ENCODE measurements around the gene STRA8.

STRA8 gene

DNA sequence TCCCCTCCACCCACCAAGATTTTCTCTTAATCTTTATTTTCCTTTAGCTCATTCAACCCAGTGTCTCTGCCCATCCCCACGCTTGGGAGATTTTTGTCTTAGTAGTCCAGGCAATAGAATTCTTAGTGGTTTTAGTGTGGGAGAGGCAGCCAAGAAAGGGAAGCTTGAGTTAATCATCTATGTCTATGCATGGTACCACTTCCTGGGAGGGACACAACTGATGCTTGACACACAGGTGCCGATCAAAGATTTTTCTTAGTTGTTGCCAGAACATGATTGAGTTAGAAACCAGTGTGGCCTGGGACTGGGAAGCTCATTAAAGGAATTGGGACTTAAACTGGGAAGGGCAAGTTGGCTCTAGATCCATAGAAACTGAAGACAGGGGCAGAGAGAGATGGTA is 3.1 kb downstream of the STRA8 start:
- no peak for DNase-seq (ENCODE audit: low read depth in 1 of 2, low spot score in 1 of 2)

DNA sequence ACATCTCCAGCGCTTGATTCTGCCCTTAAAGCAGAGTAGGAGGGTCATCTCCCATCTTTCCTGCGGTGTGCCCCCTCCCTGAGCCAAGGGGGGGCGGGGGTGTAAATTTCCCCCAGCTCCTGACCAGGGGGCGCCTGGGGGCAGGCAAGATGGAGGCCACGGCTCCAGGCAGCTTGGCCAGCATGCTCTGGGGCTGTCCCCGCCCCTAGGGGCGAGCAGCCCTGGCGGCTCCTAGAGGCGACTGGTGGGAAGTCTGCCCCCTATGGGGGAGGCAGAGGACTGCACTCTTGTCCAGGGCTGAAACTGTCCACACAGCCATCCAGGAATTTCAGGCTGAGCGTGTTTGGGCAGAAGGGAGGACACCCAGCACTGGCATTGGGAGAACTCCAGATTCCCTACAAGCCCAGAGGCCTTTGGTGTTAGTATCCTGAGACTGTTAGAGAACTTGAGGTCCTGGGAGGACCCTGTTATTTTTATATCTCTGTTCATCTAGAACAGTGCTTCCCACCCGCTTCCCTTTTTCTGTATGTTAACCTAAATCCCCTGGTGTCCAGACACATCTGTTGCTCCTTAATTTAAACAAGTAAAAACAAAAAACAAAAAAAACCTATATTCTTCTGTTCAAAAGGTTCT is 4.6 kb downstream of the STRA8 start:
- DNase-seq (ENCODE audit: low read depth in 1 of 2, low spot score in 1 of 2): no peak

DNA sequence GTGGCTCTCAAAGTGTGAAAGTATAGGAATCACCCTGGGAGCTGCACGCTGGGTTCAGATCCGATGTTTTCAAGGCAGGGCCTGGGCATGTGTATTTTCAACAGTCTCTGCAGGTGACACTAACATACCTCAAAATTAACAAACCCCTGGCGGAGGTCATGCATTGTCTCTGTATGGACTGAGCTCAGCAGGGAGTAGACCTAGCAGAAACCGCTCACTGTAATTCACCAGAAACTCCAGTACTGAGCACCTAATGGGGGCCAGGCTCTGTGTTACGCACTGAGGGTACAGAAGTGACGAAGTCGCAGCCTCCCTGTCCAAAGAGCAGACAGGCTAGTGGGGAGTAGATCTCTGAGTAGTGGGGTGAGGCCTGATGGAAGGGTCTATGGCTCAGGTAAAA is 5.6 kb downstream of the STRA8 start:
- DNase-seq (ENCODE audit: low read depth in 1 of 2, low spot score in 1 of 2): no peak

DNA sequence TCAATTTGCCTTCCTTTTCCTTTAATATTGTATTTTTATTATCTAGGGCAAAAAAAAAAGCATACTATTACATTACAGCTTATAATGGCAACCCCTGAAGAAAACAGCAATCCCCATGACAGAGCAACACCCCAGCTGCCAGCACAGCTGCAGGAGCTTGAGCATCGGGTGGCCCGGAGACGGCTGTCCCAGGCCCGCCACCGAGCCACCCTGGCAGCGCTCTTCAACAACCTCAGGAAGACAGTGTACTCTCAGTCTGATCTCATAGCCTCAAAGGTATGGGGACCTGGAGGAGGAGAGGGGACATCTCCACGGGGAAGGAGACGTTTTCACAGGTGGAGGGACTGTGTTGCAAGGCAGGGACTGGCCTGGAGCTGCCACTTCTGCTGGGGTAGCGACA is 6.8 kb downstream of the STRA8 start:
- no peak for DNase-seq (ENCODE audit: low read depth in 1 of 2, low spot score in 1 of 2)

DNA sequence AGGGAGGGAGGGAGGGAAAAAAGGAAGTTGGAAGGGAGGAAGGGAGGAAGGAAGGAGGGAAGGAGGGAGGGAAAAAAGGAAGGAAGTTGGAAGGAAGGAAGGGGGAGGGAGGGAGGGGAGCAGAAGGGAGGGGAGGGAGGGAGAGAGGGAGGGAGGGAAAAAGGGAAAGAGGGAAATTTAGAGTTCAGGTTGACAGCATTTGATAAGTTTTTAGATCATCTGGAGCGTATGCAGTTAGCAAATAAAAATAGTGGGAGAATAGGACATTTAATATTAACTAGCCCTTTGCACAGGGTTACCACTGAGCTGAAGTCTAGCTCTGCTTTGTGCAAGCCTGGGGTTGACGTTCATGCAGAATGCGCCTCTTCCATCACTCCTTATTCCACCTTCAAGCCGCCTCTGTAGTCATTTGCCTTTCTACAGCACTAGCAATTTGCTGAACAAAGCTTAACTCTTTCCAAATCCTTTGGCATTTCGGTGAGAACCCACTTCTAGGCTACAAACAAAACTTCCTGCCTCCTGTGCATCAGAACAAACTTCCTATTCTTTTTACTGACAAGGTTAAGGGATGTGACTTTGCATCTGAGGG is 8.6 kb downstream of the STRA8 start:
- DNase-seq (ENCODE audit: low read depth in 1 of 2, low spot score in 1 of 2): no peak

DNA sequence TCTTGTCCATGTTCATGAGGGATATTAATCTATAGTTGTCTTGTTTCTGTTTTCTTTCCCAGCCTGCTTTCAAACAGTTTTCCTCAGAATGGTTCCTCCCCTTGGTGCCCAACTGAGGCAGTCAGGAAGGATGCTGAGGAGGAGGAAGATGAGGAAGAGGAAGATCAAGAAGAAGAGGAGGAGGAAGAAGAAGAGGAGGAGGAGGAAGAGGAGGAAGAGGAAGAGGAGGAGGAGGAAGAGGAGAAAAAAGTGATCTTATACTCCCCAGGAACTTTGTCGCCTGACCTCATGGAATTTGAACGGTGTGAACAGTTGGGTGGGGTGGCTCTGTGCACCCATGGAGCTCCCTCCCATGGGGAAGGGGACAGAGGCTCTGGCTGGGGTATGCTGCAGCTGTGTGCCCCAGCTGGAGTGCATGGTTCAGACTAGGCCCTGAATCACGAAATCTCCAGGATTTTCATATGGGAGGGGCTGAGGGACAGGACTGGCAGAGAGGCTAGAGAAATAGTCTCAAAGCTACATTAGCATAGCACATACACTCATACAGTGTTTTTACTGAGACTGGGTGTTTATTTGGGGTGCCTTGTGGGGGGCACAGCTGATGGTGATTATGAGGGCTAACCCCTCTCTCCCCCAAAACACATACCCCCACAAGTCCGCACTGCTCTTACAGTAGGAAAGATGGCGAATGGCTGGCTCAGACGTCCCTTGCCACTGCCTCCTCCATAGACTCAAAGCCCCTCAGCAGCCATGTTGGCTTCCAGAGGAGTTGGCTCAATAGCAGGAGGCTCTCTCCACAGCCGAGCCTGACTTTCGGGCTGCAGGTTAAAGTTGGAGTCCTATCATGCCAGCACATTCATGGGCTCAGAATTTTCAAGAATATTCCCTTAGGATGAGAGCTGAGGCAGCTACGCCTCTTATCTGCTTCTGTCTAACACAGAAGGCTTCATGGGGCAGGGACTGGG is 11.9 kb downstream of the STRA8 start:
- no peak for DNase-seq (ENCODE audit: low read depth in 1 of 2, low spot score in 1 of 2)

DNA sequence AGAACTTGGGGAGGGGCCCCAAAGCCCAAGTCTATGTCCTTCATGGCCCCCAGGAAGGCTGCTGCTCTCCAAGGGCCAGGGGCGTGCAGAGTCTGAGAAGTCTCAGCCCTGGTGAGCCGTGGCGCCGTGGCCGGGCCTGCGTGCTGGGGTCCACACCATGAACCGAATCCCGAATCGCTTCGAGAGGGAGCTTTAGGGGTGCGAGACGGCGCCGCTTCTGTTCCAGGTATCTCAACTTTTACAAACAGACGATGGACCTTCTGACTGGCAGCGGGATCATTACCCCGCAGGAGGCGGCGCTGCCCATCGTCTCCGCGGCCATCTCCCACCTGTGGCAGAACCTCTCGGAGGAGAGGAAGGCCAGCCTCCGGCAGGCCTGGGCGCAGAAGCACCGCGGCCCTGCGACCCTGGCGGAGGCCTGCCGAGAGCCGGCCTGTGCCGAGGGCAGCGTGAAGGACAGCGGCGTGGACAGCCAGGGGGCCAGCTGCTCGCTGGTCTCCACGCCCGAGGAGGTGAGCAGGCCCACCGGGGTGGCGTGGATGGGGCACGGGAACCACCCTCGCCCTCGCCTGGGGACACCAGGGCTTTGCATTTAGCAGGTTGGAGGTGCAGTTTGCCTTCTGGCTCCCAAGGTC is 12.7 kb downstream of the STRA8 start:
- no peak for DNase-seq (ENCODE audit: low read depth in 1 of 2, low spot score in 1 of 2)

DNA sequence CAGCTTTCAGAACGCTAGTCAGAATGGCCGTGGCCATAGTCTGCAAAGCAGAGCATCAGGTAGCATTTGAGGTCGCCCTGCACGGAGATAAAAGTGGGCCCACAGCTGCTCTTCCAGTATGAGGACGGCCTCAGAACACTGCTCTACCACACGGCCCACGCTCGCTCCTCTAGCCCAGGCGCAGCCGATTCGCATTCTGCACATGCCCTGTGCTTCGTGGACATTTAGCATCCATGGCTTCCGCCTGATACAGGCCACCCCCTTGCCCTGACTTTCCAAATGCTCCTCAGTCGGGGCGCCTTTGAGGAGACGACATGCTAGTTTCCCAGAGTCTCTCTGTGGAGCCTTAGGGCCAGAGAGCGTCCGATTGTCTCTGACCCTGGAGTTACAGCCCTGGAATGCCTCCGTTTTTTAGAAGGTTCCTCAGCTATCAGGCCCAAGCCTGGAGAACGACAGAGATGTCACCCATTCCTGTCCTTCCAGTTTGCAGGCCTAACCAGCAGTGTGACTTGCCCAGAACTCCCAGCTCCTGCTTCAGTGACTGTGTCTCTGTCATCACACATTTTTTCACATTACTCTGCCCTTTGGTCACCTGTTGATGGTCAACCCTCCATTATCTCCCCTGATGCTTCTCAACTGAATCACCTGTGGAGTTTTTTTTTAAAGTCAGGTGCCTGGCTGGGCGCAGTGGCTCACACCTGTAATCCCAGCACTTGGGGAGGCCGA is 14.3 kb downstream of the STRA8 start:
- DNase-seq (ENCODE audit: low read depth in 1 of 2, low spot score in 1 of 2): no peak

DNA sequence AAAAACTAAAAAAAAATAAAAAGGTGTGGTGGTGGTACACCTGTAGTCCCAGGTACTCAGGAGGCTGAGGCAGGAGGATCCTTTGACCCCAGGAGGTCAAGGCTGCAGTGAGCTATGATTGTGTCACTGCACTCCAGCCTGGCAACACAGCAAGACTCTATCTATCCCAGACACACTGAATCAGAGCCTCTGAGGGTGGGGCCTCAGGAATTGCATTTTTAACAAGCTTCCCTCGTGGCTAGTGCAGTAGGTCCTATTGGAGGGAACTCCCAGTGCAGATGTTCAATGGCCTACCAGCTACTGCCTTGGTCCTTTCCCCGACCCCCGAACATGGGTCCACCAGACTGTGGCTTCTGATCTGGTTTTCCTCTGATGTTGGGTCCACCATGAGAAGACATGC is 14.9 kb downstream of the STRA8 start:
- no peak for DNase-seq (ENCODE audit: low read depth in 1 of 2, low spot score in 1 of 2)

DNA sequence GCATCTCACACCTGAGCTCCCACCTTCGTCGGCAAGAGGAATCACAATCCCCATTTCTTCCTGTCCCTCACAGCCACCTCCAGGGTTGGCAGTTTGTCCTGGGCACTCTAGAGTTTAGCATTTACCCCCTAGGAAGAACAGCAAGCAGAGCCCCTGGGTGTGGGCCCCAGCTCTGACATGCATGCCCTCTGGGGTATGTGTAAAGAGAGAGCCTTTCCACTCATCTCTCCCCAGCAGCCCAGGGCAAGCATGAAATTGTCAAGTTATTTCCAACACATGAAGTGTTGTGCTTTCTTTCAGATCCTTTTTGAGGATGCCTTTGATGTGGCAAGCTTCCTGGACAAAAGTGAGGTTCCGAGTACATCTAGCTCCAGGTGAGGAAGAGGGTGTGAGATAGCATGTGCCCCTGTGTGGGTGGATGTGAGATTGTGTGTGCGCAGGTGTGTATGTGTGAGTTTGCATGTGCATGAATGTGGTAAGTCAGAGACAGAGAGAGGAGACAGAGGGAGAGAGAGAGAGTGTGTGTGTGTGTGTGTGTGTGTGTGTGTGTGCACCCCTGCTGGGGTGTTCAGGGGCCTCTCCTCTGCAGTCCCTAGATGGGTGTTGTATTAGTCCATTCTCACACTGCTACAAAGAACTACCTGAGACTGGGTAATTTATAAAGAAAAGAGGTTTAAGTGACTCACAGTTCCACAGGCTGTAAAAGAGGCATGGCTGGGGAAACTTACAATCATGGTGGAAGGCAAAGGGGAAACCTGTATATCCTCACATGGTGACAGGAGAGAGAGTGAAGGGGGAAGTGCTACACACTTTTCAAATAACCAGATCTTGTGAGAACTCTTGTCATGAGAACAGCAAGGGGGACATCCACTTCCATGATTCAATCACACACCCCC is 18.1 kb downstream of the STRA8 start:
- DNase-seq (ENCODE audit: low read depth in 1 of 2, low spot score in 1 of 2): no peak

DNA sequence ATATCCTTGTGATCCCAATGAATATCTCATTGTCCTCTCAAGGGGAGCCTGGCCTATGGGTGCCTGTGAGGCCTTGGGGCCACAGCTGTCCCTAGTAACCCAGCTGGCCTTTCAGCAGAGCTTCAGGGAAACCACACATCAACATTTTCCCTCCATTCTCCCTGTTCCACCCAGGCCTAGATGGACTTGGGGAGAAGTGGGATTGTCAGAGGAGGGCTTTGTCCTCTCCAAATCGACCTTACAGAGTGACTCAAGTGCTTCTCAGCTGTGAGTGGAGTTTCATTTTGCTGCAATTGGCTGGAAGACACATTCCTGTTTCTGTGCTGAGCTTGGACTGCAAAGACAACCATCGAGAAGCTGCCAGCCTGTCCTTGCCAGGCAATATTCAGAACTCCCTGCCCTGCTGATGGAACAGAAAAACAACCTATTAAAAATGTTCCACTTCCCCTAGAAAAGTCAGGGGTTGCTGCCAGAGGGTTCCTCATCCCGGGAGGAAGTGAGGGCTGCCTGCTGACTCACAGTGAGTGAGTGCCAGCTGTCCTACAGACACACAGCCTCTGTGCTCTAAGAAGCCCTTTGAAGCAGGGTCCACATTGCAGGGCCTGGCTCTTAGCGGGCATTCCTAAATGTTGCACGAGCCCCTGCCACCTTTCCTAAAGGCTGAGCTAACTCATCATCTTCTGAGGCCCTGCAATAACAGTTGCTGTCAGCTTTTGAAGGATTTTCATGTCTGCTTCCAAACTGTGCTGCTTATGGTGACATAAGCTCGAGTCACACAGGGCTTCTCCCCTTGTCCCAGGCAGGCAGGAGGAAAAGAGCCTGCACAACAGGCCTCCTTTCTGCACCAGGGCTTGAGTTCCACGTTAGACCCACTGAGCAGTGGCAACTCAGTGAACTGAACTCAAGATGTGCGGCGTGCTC is 20.5 kb downstream of the STRA8 start:
- DNase-seq (ENCODE audit: low read depth in 1 of 2, low spot score in 1 of 2): no peak

DNA sequence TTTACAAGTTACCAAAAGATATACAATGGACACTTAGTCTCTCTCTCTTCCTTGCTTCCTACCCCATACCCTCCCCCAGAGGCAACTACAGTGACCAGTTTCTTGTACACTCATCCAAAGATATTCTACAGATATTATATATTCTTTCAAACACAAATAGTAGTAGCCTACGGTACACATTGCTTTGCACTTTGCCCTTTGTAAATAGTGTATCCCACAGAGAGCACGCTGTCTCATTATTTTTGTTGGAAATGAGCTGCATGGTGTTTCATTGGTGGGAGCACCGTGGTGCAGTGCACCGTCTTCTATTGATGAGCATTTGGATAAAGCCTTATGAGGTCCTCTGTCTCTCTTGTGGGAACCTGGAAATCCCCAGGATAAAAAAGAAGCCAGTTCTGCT is 24.2 kb downstream of the STRA8 start:
- DNase-seq (ENCODE audit: low read depth in 1 of 2, low spot score in 1 of 2): no peak

DNA sequence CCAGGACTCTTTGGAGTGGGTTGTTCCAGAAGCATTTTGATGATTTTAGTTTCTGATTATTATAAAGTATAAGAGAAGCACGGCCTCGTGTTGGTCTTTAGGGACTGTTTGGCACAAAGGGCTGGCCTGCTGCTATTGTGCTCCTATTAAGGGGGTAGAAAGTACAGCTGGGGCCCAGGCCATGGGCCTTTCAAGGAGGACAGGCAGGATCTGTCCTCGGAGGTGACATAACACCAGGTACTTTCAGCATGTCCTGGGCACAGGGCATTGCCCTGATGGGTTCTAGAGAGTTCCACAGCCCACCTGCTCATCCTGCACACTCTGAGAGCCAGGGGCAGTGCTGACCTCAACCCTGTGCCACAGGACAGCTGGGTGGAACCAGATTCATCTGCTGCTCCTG is 24.9 kb downstream of the STRA8 start:
- no peak for DNase-seq (ENCODE audit: low read depth in 1 of 2, low spot score in 1 of 2)

DNA sequence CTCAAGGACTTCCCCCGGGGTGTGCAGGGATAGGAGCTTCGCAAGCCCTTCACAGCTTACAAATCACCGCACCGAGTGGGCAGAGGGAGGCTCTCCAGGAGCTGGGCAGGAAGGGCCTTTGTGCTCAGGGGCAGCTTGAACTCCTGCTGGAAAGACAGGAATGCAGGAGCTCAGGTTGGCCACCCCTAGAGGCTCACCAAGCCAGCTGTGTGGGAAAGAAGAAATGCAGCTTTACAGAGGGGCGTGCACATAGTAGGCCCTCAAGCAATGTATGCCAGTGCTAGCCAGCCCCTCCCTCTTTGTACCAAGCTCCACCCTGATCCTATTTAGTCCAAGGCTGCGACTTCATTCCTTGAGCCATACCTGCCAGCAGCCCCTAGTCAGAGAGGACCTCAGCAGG is 26.1 kb downstream of the STRA8 start:
- no peak for DNase-seq (ENCODE audit: low read depth in 1 of 2, low spot score in 1 of 2)

DNA sequence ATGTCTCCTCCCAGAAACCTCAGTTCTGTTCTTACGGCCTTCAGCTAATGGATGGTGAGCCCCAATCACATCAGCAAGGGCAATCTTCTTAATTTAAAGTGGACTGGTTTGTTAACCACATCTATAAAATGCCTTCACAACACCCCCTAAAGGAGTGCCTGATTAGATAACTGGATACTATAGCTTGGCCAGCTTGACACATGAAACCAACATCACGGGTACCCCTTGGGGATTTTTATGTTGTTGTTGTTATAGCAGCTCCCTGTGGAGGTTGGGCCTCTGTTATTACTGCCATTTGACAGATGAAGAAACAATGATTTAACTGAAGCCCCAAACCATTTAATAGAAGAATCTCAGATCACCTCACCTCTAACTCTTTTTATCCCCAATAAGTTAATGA is 26.8 kb downstream of the STRA8 start:
- DNase-seq (ENCODE audit: low read depth in 1 of 2, low spot score in 1 of 2): no peak

DNA sequence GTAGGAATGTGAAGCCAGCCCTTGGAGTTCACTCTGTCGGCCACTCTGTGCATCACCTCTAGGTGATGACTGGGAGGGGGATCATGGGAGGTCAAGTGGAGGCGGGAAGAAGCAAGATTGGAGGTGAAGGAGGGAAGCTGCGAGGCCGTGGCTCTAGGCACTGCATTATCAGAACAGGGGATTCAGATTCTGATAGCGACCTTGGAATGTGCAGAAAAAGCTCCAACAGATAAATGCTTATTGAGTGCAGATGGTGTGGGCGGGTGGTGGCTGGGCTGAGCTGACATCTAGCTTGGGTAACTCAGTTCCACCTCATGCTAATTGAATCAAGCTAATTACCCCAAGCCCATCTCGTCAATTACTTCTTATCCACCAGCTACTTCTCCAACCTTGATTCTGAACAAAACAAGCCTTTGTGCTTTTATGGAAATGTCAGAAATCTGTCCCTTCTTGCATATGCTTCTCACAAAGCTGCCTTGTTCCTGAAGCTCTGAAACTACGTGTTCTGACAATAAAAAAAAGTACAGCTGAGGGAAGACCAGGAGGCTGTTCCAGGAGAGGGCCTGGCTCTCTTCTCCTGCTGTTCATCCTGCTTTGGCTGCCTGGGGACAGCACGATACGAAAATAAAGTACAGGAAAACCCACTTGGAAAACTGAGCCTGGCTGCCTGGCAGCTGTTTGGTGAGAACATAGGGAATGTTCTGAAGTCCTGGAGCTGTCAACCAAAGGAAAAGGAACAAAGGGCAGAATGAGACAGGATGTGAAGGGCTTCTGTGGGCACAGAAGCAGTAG is 27.5 kb downstream of the STRA8 start:
- DNase-seq (ENCODE audit: low read depth in 1 of 2, low spot score in 1 of 2): no peak

DNA sequence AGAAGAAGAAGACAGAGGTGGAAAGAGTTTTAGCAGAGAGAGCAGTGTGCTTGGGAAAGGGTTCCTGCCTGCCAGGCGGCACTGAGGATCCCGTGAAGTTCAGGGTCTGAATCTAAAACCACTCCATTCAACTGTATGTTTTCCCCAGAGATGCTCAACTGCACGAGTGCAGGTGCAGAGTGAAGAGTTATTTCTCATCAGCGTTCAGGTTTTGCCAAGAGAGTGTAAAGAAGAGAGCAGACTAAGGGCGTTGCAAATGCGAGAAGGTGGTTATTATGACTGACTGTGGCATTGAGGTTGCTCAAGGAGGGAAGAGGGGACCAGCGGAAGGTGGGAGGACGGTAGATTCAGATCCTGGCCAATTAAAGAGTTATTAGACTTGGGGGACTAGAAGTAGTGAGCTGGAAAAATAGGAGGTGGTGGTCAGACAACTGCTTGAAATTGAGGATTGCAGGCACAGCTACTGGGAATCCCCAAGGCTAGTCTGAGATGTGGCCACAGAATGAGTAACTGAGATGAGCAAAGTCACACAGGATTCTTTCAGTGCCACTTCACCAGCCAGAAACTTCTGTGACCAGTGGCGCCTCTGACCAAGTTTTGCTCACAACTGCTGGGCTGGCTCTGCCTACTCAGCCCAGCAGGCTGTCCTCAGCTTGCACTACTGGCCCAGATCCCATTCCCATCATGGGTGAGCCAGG is 29.1 kb downstream of the STRA8 start:
- DNase-seq (ENCODE audit: low read depth in 1 of 2, low spot score in 1 of 2): no peak
